ENCODE data around the gene TENM4.

The TENM4 gene

GRCh38 chr11:78822931-78823423 lies 617.9 kb downstream of the TENM4 start:
- no peak for DNase-seq

- DNase-seq: no peak
Observed at GRCh38 chr11:78821371-78822306, 619.2 kb downstream of the TENM4 start.

DNA sequence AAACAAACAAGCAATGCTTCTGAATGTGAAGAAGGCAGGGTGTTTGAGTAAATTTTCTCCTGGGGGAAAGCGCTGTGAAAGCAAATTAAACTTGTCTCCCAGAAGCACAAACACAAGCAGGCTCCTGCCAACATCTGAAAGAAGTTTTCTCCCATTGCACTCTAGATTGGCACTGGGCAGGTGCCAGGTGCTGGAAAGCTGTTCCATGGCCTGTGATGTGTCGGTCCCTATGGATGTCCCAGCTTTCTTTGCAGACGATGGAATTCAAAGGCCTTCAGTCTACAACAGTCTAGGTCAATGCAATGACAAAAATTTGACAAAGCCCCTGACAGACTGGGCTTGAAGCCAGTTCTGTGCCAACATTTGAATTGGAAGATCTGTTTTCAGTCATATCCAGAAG lies 620.1 kb downstream of the TENM4 start:
- DNase-seq: no peak

- no peak for DNase-seq
Observed at GRCh38 chr11:78818201-78818600, 622.6 kb downstream of the TENM4 start.

GRCh38 chr11:78815831-78816230 lies 625.0 kb downstream of the TENM4 start:
- DNase-seq: no peak

DNA sequence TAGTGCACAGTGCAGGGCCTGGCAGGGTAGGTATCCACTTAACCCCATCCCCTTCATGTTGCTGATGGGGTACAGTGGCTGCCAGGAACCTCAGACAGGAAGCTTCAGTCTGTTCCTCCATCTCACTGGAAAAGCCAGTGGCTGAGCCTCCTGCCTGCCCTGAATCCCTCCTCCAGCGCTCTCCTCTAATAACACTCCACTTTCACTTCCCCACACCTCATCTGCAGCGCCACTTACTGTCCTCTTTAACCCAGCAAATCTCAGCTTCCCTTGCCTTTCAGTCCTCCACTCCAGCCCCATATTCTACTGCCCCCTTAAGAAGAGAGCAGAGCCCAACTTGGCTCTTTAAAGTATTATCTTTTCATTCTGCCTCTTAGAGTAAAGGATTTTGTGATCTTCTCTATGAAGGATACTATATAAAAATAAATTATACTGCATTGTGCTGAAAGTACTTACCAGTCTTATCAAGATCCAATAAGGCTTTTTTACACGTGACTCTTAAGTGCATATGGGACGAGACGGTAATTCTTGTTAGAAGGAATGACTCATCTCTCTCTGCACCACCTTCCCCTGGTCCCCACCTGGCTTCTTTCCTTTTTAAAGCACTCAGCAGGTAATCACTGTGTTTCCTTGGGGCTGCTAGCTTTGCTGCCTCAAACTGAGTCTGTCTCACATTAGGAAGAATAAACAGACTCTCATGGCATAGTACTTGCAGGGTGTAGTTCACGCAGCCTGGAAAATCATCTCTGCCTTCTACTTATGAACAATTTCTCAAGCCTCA lies 628.1 kb downstream of the TENM4 start:
- DNase-seq: no peak

DNA sequence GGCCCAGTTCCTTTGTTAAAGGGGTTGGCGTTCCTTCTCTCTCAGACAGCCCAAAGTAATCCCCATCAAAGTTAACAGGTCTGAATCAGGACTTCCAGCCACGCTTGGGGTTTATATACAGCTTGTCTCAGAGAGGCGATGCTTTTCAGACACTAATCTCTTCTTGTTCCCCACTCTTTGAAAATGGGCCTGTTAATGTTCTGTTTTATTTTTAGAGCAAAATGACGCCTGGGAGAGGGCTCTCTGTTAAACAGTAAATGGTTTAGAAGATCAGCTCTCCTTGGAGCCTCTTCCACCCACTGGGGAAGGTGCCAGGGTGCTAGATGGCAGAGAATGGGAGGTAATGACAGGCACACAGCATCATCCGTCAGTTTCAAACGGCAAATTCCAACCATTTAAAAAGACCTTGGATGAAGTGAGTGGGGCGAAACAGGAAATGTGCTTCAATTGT lies 630.2 kb downstream of the TENM4 start:
- DNase-seq: no peak

- DNase-seq: no peak
Observed at GRCh38 chr11:78809931-78810541, 630.8 kb downstream of the TENM4 start.

DNA sequence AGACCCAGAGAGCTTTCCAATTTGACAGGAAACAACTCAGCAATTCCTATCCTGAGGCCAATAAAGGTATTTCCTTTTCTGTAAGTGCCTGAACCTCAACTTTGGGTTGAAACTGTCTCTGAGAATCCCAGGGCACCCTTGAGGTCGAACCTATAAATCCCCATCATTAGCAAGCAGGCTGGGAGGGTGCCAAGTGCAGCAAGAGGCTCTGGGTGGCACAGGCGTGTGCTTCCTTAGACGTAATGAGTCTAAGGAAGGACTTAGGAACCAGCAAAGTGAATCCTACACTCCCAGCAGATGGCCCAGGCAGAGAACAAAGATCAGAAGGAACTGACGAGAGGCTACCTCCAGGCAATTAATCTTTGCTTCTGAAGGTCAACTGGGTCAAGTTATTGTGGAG lies 631.9 kb downstream of the TENM4 start:
- no peak for DNase-seq

GRCh38 chr11:78807351-78807750 lies 633.5 kb downstream of the TENM4 start:
- no peak for DNase-seq

DNA sequence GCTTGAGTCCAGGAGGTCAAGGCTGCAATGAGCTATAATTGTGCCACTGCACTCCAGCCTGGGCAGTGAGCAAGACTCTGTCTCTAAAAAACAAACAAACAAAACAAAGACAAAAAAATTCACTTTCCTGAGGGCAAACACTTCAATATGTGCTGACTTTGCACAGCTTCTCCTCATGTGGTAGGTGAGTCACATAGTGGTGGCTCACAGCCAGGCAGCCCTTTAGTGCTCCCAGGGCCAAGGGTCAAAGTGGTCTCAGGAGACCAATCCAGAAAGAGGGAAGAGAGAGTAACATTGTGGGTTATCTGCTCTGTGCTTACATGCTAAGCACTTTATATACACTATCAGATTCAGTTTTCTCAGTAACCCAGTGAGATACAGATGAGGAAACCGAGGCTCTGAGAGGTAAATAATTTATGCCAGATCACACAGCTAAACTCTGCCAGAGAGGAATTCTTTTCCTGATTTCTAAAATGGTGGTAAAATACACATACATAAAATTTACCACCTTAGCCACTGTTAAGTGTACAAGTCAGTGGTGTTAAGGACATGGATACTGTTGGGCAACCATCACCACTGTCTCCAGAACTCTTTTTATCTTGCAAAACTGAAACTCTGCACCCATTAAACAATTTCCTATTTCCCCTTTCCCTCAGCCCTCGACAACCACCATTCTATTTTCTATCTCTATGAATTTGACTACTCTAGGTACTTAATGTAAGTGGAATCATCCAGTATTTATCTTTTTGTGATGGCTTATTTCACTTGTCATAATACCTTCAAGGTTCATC lies 634.4 kb downstream of the TENM4 start:
- DNase-seq: no peak

DNA sequence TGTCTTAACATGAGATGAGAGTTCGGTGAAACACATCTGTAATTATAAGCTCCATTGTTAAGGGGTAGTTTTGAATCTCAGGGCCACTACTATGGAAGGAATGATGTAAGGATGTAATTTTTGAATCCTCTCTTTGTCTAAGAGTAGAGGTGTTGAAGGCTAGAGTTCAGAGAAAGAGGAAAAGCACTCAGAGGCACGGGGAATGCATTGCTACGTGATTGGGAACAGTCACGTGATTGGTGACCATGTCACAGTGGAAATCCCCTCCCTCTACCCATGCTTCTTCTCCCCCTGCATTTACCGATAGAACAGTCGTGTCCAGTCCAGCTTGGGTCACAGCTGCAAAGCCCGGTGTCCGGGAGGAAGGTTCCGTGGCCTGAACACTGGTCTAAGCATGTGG lies 635.8 kb downstream of the TENM4 start:
- DNase-seq: no peak

DNA sequence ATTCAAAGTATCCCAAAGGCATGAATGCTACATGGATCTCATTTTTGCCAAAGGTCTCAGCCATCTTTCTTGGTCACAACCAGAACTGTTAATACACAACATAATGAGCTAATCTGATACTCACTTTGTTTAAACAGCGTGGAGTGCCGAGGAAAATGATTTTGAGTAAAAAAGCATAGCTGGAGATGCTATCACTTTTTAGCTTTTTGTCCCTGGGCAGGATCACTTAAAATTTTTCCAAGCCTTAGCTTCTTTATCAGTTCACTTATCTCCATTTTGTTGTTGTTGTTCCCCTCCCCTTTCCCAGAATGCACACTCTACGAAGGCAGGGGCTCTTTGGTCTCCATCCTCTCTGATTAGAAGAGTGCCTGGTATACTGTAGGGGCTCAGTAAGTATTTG lies 636.8 kb downstream of the TENM4 start:
- DNase-seq: no peak

DNA sequence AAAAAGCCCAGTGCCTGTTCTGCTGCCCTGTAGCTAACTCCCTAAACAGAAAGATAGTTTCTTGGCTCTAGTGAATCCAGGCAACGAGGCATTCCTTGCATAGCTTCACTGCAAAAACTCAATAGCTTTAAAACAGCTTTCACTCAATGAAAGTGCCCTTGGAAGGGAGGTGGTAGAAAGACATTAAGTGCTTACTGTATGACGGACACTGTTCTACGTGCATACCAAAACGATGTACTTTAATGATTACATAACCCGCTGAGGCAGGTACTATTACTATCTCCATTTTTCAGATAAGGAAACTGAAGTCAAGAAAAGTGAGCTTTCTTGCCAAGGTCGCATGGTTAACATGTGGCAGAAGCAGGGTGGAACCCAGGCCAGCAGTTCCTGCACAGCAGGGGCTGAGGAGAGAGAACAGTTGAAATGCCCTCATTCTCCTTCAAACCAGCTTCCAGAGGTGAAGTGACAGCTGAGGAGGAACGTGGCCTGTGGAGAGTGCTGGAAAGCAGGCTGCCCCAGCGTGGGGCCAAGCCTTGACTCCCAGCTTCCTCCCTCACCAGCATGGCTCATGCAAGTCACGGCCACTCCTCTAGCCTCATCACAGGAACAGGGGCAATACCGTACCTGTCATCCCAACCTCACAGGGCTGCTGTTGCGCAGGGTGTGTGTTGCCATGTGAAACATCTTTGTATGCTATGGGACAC lies 638.6 kb downstream of the TENM4 start:
- no peak for DNase-seq

GRCh38 chr11:78801161-78801884 lies 639.5 kb downstream of the TENM4 start:
- no peak for DNase-seq

GRCh38 chr11:78800756-78801155 lies 640.1 kb downstream of the TENM4 start:
- no peak for DNase-seq

DNA sequence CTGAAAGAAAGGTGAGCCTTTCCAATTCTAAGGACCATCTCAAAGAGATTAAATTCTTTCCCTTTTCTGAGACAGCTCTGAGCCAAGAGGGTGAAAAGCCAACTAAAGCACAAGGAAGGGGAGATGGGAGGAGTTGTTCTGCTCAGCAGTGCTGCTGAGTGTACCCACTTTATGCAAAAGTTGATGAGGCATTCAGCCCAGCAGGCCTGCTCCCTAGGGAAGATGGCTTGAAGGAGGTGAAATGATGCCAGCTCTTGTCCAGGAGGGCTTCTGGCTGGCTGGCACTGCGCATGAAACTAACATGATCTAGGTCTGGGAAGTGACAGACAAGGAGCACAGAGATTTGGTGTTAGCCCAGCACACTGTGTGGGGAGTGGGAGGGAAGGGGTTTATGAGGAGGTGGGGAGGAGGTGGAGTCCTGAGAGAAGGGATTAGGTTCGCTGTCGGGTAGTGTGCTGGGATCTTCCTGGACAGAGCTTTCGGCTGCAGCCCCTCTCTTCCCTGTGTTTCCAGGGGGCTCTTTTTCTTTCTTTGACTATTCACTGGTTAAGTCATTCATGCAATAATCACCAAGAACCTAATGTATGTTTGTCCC lies 640.6 kb downstream of the TENM4 start:
- no peak for DNase-seq

- peak; percentile 30 for DNase-seq
Observed at GRCh38 chr11:78798663-78799062, 642.2 kb downstream of the TENM4 start.

DNA sequence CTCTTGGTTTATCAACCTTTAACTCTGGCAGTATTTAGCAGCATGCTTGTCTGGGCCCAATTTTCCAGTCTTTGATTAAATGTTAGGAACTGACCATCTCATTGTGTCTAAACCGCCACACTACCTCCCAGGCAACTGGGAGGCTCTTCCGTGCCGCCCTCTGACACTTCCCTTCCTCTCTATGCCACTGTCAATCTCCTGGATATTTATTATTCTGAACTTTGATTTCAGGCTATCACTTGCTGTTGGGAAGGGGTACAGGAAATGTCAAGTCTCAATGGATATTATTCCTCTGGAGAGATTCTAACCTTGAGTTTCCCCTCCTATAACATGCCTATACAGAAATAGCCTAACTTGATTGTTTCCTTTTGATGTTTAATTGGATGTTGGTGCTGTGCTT lies 643.3 kb downstream of the TENM4 start:
- no peak for DNase-seq

GRCh38 chr11:78796956-78797355 lies 643.9 kb downstream of the TENM4 start:
- DNase-seq: no peak
